ENCODE data around the gene XYLT1. TPM values are rescaled to one million over a fixed set of nuclear protein-coding genes. Genes with fewer than 3 reads are reported as not detected.
A peak's percentile ranks its signal among the peaks of the same experiment; 100 is the strongest.

The XYLT1 gene
- total and polyA plus RNA-seq, 9 of the 15 experiments (the other 6 are each of a cell fraction or from before 2014, with no cell fraction given) = 0.03 to 0.09 (median 0.08) TPM; not detected in 6

GRCh38 chr16:17166095-17166494 lies 304.7 kb downstream of the XYLT1 start (continued):
- 0 out of 2 replicates have a peak, but pooled peaks have one; percentile 69 for TF ChIP-seq PRMT5 (CRISPR knock-in tag; IDR thresholded peaks at IDR 0.05)
- no peak for TF ChIP-seq MCM7 (IDR thresholded peaks at IDR 0.05)
- TF ChIP-seq XRCC3 (IDR thresholded peaks at IDR 0.05) = no peak
- TF ChIP-seq MIER1 (IDR thresholded peaks at IDR 0.05; ENCODE audit: low read depth) = peak; percentile 74; the same call in 1 of the 2 replicates
- TF ChIP-seq PML (IDR thresholded peaks at IDR 0.05; ENCODE audit: low read length) = no peak
- no peak for TF ChIP-seq ZSCAN32 (CRISPR knock-in tag; IDR thresholded peaks at IDR 0.05)
- no peak for TF ChIP-seq STAG1 (CRISPR knock-in tag; IDR thresholded peaks at IDR 0.05; ENCODE audit: borderline replicate concordance)
- TF ChIP-seq, protein P1, sequence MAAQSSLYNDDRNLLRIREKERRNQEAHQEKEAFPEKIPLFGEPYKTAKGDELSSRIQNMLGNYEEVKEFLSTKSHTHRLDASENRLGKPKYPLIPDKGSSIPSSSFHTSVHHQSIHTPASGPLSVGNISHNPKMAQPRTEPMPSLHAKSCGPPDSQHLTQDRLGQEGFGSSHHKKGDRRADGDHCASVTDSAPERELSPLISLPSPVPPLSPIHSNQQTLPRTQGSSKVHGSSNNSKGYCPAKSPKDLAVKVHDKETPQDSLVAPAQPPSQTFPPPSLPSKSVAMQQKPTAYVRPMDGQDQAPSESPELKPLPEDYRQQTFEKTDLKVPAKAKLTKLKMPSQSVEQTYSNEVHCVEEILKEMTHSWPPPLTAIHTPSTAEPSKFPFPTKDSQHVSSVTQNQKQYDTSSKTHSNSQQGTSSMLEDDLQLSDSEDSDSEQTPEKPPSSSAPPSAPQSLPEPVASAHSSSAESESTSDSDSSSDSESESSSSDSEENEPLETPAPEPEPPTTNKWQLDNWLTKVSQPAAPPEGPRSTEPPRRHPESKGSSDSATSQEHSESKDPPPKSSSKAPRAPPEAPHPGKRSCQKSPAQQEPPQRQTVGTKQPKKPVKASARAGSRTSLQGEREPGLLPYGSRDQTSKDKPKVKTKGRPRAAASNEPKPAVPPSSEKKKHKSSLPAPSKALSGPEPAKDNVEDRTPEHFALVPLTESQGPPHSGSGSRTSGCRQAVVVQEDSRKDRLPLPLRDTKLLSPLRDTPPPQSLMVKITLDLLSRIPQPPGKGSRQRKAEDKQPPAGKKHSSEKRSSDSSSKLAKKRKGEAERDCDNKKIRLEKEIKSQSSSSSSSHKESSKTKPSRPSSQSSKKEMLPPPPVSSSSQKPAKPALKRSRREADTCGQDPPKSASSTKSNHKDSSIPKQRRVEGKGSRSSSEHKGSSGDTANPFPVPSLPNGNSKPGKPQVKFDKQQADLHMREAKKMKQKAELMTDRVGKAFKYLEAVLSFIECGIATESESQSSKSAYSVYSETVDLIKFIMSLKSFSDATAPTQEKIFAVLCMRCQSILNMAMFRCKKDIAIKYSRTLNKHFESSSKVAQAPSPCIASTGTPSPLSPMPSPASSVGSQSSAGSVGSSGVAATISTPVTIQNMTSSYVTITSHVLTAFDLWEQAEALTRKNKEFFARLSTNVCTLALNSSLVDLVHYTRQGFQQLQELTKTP (IDR thresholded peaks at IDR 0.05; ENCODE audit: low read depth in 1 of 2, partially characterized antibody in 2 of 2) = peak in 1 of 2 experiments; percentile 72
- TF ChIP-seq E2F5 (CRISPR knock-in tag; IDR thresholded peaks at IDR 0.05) = no peak
- TF ChIP-seq ETS1 (conservative IDR thresholded peaks at IDR 0.05; ENCODE audit: control insufficient read depth, low read depth, low read length) = no peak
- TF ChIP-seq ZNF668 (CRISPR knock-in tag; IDR thresholded peaks at IDR 0.05) = no peak
- TF ChIP-seq ZBTB8A (IDR thresholded peaks at IDR 0.05; ENCODE audit: partially characterized antibody) = no peak
- no peak for TF ChIP-seq ZNF282 (CRISPR knock-in tag; IDR thresholded peaks at IDR 0.05)
- TF ChIP-seq, protein P2, sequence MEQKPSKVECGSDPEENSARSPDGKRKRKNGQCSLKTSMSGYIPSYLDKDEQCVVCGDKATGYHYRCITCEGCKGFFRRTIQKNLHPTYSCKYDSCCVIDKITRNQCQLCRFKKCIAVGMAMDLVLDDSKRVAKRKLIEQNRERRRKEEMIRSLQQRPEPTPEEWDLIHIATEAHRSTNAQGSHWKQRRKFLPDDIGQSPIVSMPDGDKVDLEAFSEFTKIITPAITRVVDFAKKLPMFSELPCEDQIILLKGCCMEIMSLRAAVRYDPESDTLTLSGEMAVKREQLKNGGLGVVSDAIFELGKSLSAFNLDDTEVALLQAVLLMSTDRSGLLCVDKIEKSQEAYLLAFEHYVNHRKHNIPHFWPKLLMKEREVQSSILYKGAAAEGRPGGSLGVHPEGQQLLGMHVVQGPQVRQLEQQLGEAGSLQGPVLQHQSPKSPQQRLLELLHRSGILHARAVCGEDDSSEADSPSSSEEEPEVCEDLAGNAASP (IDR thresholded peaks at IDR 0.05) = no peak
- TF ChIP-seq XRCC5 (IDR thresholded peaks at IDR 0.05; ENCODE audit: low read depth, low read length) = no peak
- no peak for TF ChIP-seq SREBF1 (IDR thresholded peaks at IDR 0.05; ENCODE audit: borderline replicate concordance, low read depth, low read length)

Data from K562 (cell line).